Urinary bladder (tissue), 4 donors: ENCODE data around the gene DCAF15. TPM values are rescaled to one million over a fixed set of nuclear protein-coding genes. Genes with fewer than 3 reads are reported as not detected.
"Not testable (repeated sequence)": the region's sequence is repeated elsewhere in the genome, so short reads cannot be mapped to it uniquely, and the experiment has no call there.

ENCODE experiments used
- DNase-seq: peaks from one replicate; pipeline ENCODE4 v3.0.0-alpha.2; 2015; ENCODE audit errors: extremely low spot score
- H3K27ac ChIP-seq: one replicate; pipeline ENCODE4 v1.5.1; 2013; ENCODE audit warnings: low read depth, mild to moderate bottlenecking, moderate library complexity
- H3K36me3 ChIP-seq: one replicate; pipeline ENCODE4 v1.6.1; 2013; ENCODE audit warnings: mild to moderate bottlenecking, moderate library complexity; ENCODE audit not compliant: insufficient read depth
- H3K4me1 ChIP-seq: one replicate; pipeline ENCODE4 v1.6.1; 2013; ENCODE audit warnings: mild to moderate bottlenecking, moderate library complexity; ENCODE audit not compliant: insufficient read depth
- H3K4me3 ChIP-seq: one replicate; pipeline ENCODE4 v1.5.1; 2013; ENCODE audit warnings: low read depth, low read length
- WGBS: extraction: QIAGEN DNeasy Blood & Tissue Kit; methylation state at CpG from one replicate; pipeline ENCODE4 v1.1.7; 2013; 5-methylcytosine and 5-hydroxymethylcytosine counted together
- polyA plus RNA-seq: library from polyadenylated mRNA; stranded (reverse); fragments of 200-250 nt; gene quantifications from one replicate; pipeline ENCODE4 v1.2.3, GENCODE V29; 2013
- total RNA-seq: library from RNA; depleted of rRNA; stranded (reverse); fragments of >200 nt; gene quantifications from one replicate; pipeline ENCODE4 v1.2.3, GENCODE V29; 2014
- donor health status: healthy with polysubstance abuse.
- donor health status: healthy.

The DCAF15 gene
- total and polyA plus RNA-seq, 2 donors: 6.6 to 26.0 TPM

GRCh38 chr19:13920940-13921747 lies 31.2 kb upstream of the DCAF15 start:
- Histone ChIP-seq H3K4me1 (no peaks in the 10 kb centered on the region), H3K4me3 (no peak overlapping the region), H3K36me3 (peaks cover 14% of the 10 kb centered on the region), H3K27ac (no peak overlapping the region)
- 82% methylated on average over 2 of the region's 2 CpGs for WGBS
- DNase-seq: no peak

- H3K36me3 ChIP-seq: peaks cover 14% of the 10 kb centered on the region
- H3K4me3 ChIP-seq: not testable (repeated sequence)
Measured at GRCh38 chr19:13922118-13922517, 30.2 kb upstream of the DCAF15 start.

GRCh38 chr19:13923194-13923987 lies 28.9 kb upstream of the DCAF15 start:
- WGBS: 94% methylated on average over 28 of the region's 28 CpGs
- Histone ChIP-seq H3K36me3 (peaks cover 16% of the 10 kb centered on the region), H3K27ac (no peak overlapping the region), H3K4me3 (no peak overlapping the region), H3K4me1 (no peaks in the 10 kb centered on the region)
- DNase-seq: no peak

More at GRCh38 chr19:13922118-13922517, 30.2 kb upstream of the DCAF15 start:
- not testable (repeated sequence) for DNase-seq, H3K27ac ChIP-seq, H3K4me1 ChIP-seq
- WGBS: 98% methylated on average over 6 of the region's 6 CpGs

- H3K27ac ChIP-seq: no peak overlapping the region
- H3K4me3 ChIP-seq: no peak overlapping the region
- H3K4me1 ChIP-seq: no peaks in the 10 kb centered on the region
- DNase-seq: no peak
- H3K36me3 ChIP-seq: peaks cover 9% of the 10 kb centered on the region
- WGBS: 79% methylated on average over 4 of the region's 4 CpGs
Measured at GRCh38 chr19:13926010-13926409, 26.3 kb upstream of the DCAF15 start.

- Histone ChIP-seq H3K36me3 (peaks cover 9% of the 10 kb centered on the region), H3K4me3 (no peak overlapping the region), H3K4me1 (no peaks in the 10 kb centered on the region), H3K27ac (no peak overlapping the region)
- 84% methylated on average over 8 of the region's 8 CpGs for WGBS
- DNase-seq: no peak
Measured at GRCh38 chr19:13926715-13927114, 25.6 kb upstream of the DCAF15 start.

GRCh38 chr19:13929340-13929739 lies 23.0 kb upstream of the DCAF15 start:
- H3K4me3 ChIP-seq: no peak overlapping the region
- peaks cover 6% of the 10 kb centered on the region for H3K36me3 ChIP-seq
- 82% methylated on average over 12 of the region's 12 CpGs for WGBS
- DNase-seq: no peak
- no peaks in the 10 kb centered on the region for H3K4me1 ChIP-seq
- H3K27ac ChIP-seq: no peak overlapping the region

GRCh38 chr19:13929956-13930355 lies 22.4 kb upstream of the DCAF15 start:
- H3K27ac ChIP-seq: no peak overlapping the region
- 90% methylated on average over 17 of the region's 17 CpGs for WGBS
- no peak for DNase-seq

GRCh38 chr19:13930402-13930801 lies 21.9 kb upstream of the DCAF15 start:
- Histone ChIP-seq H3K4me1 (no peaks in the 10 kb centered on the region), H3K4me3 (no peak overlapping the region), H3K36me3 (peaks cover 6% of the 10 kb centered on the region), H3K27ac (no peak overlapping the region)
- no peak for DNase-seq
- WGBS: 83% methylated on average over 17 of the region's 17 CpGs

More at GRCh38 chr19:13929956-13930355, 22.4 kb upstream of the DCAF15 start:
- Histone ChIP-seq H3K4me1 (no peaks in the 10 kb centered on the region), H3K36me3 (peaks cover 6% of the 10 kb centered on the region), H3K4me3 (no peak overlapping the region)

- 85% methylated on average over 30 of the region's 30 CpGs for WGBS
- Histone ChIP-seq H3K4me1 (no peaks in the 10 kb centered on the region), H3K4me3 (no peak overlapping the region), H3K36me3 (peaks cover 6% of the 10 kb centered on the region), H3K27ac (no peak overlapping the region)
- DNase-seq: no peak
Measured at GRCh38 chr19:13931391-13932148, 20.7 kb upstream of the DCAF15 start.

GRCh38 chr19:13932149-13932637 lies 20.1 kb upstream of the DCAF15 start:
- no peak overlapping the region for H3K27ac ChIP-seq
- WGBS: 93% methylated on average over 6 of the region's 6 CpGs
- no peak overlapping the region for H3K4me3 ChIP-seq
- DNase-seq: no peak
- H3K36me3 ChIP-seq: peaks cover 6% of the 10 kb centered on the region
- H3K4me1 ChIP-seq: no peaks in the 10 kb centered on the region

- no peak overlapping the region for H3K4me3 ChIP-seq
- H3K4me1 ChIP-seq: no peaks in the 10 kb centered on the region
- no peak for DNase-seq
- WGBS: 90% methylated on average over 42 of the region's 42 CpGs
- peaks cover 3% of the 10 kb centered on the region for H3K36me3 ChIP-seq
- H3K27ac ChIP-seq: no peak overlapping the region
Measured at GRCh38 chr19:13932911-13933393, 19.4 kb upstream of the DCAF15 start.

- Histone ChIP-seq H3K4me1 (no peaks in the 10 kb centered on the region), H3K36me3 (peaks cover 2% of the 10 kb centered on the region), H3K4me3 (no peak overlapping the region), H3K27ac (no peak overlapping the region)
- 93% methylated on average over 2 of the region's 2 CpGs for WGBS
- no peak for DNase-seq
Measured at GRCh38 chr19:13934785-13935109, 17.6 kb upstream of the DCAF15 start.

GRCh38 chr19:13935765-13936510 lies 16.4 kb upstream of the DCAF15 start:
- no peaks in the 10 kb centered on the region for H3K4me1 ChIP-seq
- DNase-seq: no peak
- no peaks in the 10 kb centered on the region for H3K36me3 ChIP-seq
- H3K4me3 ChIP-seq: no peak overlapping the region
- no peak overlapping the region for H3K27ac ChIP-seq
- 68% methylated on average over 22 of the region's 22 CpGs for WGBS
